ENCODE results near the gene R3HDML.

GRCh38 chr20:44343162-44343675 is 6.4 kb downstream of the R3HDML start:
- no peak for TF ChIP-seq CTCF (IDR thresholded peaks at IDR 0.05; ENCODE audit: borderline replicate concordance, extremely low read depth, low read length, poor library complexity, severe bottlenecking)
- TF ChIP-seq EZH2 (IDR thresholded peaks at IDR 0.05; ENCODE audit: borderline replicate concordance, low read depth, low read length, severe bottlenecking): no peak

All from DND-41 (cell line).